ENCODE data around the gene CDKN3.

CDKN3 gene

GRCh38 chr14:54349713-54350112 lies 47.1 kb upstream of the CDKN3 start:
- Histone ChIP-seq H3K9me3 (ENCODE audit: control insufficient read depth, low read length) (no peaks in the 10 kb centered on the region), H3K27ac (no peak overlapping the region), H3K36me3 (ENCODE audit: control insufficient read depth, insufficient read depth, low read length) (no peaks in the 10 kb centered on the region), H2AFZ (no peak overlapping the region), H3K4me2 (ENCODE audit: low read length) (no peak overlapping the region), H3K4me1 (no peaks in the 10 kb centered on the region), H3K9ac (no peak overlapping the region), H3K27me3 (ENCODE audit: control insufficient read depth, insufficient read depth, low read length) (no peaks in the 10 kb centered on the region), H3K4me3 (ENCODE audit: low read depth, low read length) (no peak overlapping the region), H3K79me2 (no peaks in the 10 kb centered on the region)
- TF ChIP-seq CTCF (IDR thresholded peaks at IDR 0.05), result no peak

- H3K79me2 ChIP-seq, result no peaks in the 10 kb centered on the region
- H3K27ac ChIP-seq, result no peak overlapping the region
- H3K4me1 ChIP-seq, result no peaks in the 10 kb centered on the region
- H3K27me3 ChIP-seq (ENCODE audit: control insufficient read depth, insufficient read depth, low read length), result no peaks in the 10 kb centered on the region
- H3K9ac ChIP-seq, result no peak overlapping the region
- no peak overlapping the region for H3K4me2 ChIP-seq (ENCODE audit: low read length)
- no peak overlapping the region for H3K4me3 ChIP-seq (ENCODE audit: low read depth, low read length)
- H3K9me3 ChIP-seq (ENCODE audit: control insufficient read depth, low read length), result no peaks in the 10 kb centered on the region
- no peak for TF ChIP-seq CTCF (IDR thresholded peaks at IDR 0.05)
- no peaks in the 10 kb centered on the region for H3K36me3 ChIP-seq (ENCODE audit: control insufficient read depth, insufficient read depth, low read length)
- no peak overlapping the region for H2AFZ ChIP-seq
Measured at GRCh38 chr14:54350203-54350602, 46.6 kb upstream of the CDKN3 start.

- H3K36me3 ChIP-seq (ENCODE audit: control insufficient read depth, insufficient read depth, low read length), result no peaks in the 10 kb centered on the region
- no peaks in the 10 kb centered on the region for H3K4me1 ChIP-seq
- no peaks in the 10 kb centered on the region for H3K9me3 ChIP-seq (ENCODE audit: control insufficient read depth, low read length)
- no peak for TF ChIP-seq CTCF (IDR thresholded peaks at IDR 0.05)
- H3K4me2 ChIP-seq (ENCODE audit: low read length), result no peak overlapping the region
- H3K9ac ChIP-seq, result no peak overlapping the region
- no peaks in the 10 kb centered on the region for H3K79me2 ChIP-seq
- no peak overlapping the region for H3K4me3 ChIP-seq (ENCODE audit: low read depth, low read length)
- H2AFZ ChIP-seq, result no peak overlapping the region
- H3K27me3 ChIP-seq (ENCODE audit: control insufficient read depth, insufficient read depth, low read length), result no peaks in the 10 kb centered on the region
- H3K27ac ChIP-seq, result no peak overlapping the region
Measured at GRCh38 chr14:54353266-54353665, 43.5 kb upstream of the CDKN3 start.

- no peaks in the 10 kb centered on the region for H3K36me3 ChIP-seq (ENCODE audit: control insufficient read depth, insufficient read depth, low read length)
- H3K27me3 ChIP-seq (ENCODE audit: control insufficient read depth, insufficient read depth, low read length), result no peaks in the 10 kb centered on the region
- no peak overlapping the region for H2AFZ ChIP-seq
- H3K27ac ChIP-seq, result no peak overlapping the region
- no peak for TF ChIP-seq CTCF (IDR thresholded peaks at IDR 0.05)
- H3K4me3 ChIP-seq (ENCODE audit: low read depth, low read length), result no peak overlapping the region
- no peaks in the 10 kb centered on the region for H3K79me2 ChIP-seq
- H3K4me2 ChIP-seq (ENCODE audit: low read length), result no peak overlapping the region
- no peaks in the 10 kb centered on the region for H3K4me1 ChIP-seq
- no peak overlapping the region for H3K9ac ChIP-seq
- no peaks in the 10 kb centered on the region for H3K9me3 ChIP-seq (ENCODE audit: control insufficient read depth, low read length)
Measured at GRCh38 chr14:54353694-54354093, 43.1 kb upstream of the CDKN3 start.

GRCh38 chr14:54354096-54354495 lies 42.7 kb upstream of the CDKN3 start:
- Histone ChIP-seq H3K36me3 (ENCODE audit: control insufficient read depth, insufficient read depth, low read length) (no peaks in the 10 kb centered on the region), H3K27me3 (ENCODE audit: control insufficient read depth, insufficient read depth, low read length) (no peaks in the 10 kb centered on the region), H3K9ac (no peak overlapping the region), H3K4me2 (ENCODE audit: low read length) (no peak overlapping the region), H3K4me1 (no peaks in the 10 kb centered on the region), H3K9me3 (ENCODE audit: control insufficient read depth, low read length) (no peaks in the 10 kb centered on the region), H3K4me3 (ENCODE audit: low read depth, low read length) (no peak overlapping the region), H3K79me2 (no peaks in the 10 kb centered on the region), H2AFZ (no peak overlapping the region), H3K27ac (no peak overlapping the region)
- TF ChIP-seq CTCF (IDR thresholded peaks at IDR 0.05), result no peak

All from parathyroid adenoma (tissue), 2 donors.